Measurements from ENCODE around the gene CHRM2. TPM values are rescaled to one million over a fixed set of nuclear protein-coding genes. Genes with fewer than 3 reads are reported as not detected.
A peak's percentile ranks its signal among the peaks of the same experiment; 100 is the strongest.

Gene CHRM2
- total RNA-seq, 6 experiments from 2014 or later = 1.1 to 4.5 (median 3.9) TPM

DNA sequence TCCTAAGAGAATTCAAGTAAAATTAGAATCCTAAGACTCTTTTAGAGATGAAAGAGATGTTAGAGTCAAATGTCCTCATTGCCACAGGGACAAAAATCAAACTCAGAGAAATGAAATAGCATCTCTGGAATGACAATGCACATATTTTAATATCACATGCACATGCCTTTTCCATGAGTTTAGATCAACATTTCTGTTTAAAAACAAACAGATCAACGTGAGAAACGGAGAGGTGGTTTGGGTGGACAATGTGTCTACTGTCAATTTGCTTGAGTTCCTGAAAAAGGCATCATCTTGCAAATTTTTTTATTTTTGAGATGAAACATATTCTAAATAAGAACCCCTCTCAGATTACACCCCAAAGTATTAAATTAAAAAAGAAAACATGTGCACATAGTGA lies 130.0 kb downstream of the CHRM2 start:
- Mint-ChIP-seq H3K4me1 (ENCODE audit: low read depth) (peaks cover 63% of the 10 kb centered on the region), H3K36me3 (ENCODE audit: low read depth) (no peaks in the 10 kb centered on the region), H3K27ac (peak overlapping the region; percentile 68), H3K4me3 (no peak overlapping the region), H3K9me3 (no peaks in the 10 kb centered on the region), H3K27me3 (ENCODE audit: insufficient read depth) (no peaks in the 10 kb centered on the region)
- TF ChIP-seq, protein P1, sequence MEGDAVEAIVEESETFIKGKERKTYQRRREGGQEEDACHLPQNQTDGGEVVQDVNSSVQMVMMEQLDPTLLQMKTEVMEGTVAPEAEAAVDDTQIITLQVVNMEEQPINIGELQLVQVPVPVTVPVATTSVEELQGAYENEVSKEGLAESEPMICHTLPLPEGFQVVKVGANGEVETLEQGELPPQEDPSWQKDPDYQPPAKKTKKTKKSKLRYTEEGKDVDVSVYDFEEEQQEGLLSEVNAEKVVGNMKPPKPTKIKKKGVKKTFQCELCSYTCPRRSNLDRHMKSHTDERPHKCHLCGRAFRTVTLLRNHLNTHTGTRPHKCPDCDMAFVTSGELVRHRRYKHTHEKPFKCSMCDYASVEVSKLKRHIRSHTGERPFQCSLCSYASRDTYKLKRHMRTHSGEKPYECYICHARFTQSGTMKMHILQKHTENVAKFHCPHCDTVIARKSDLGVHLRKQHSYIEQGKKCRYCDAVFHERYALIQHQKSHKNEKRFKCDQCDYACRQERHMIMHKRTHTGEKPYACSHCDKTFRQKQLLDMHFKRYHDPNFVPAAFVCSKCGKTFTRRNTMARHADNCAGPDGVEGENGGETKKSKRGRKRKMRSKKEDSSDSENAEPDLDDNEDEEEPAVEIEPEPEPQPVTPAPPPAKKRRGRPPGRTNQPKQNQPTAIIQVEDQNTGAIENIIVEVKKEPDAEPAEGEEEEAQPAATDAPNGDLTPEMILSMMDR (IDR thresholded peaks at IDR 0.05) = no peak
- peak; percentile 37 for DNase-seq

DNA sequence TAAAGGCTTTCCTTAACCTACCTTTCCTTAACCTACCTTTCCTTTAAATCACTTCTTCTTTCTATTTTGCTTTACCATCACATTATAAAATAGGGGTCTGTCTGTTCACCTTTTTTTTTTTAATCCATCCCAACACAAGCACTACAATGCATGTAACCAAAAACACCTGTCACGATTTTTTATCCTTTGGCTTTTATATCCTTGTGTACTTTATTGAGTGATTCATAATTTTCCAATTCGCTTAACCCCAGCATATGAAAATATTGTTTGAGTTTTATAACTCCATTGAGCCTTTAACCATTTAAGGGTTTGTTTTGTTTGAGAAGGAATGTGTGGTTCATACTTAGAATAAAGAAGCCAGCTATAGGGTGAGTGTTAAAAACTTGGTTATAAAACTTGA lies 132.2 kb downstream of the CHRM2 start:
- peaks cover 1% of the 10 kb centered on the region; the same call in 1 of the 2 replicates for H3K27me3 Mint-ChIP-seq (ENCODE audit: insufficient read depth)
- H3K27ac Mint-ChIP-seq = peak overlapping the region; percentile 67
- H3K4me3 Mint-ChIP-seq = no peak overlapping the region
- no peak for DNase-seq
- H3K4me1 Mint-ChIP-seq (ENCODE audit: low read depth) = peaks cover 84% of the 10 kb centered on the region
- no peaks in the 10 kb centered on the region for H3K9me3 Mint-ChIP-seq
- H3K36me3 Mint-ChIP-seq (ENCODE audit: low read depth) = no peaks in the 10 kb centered on the region
- TF ChIP-seq, protein P1 (IDR thresholded peaks at IDR 0.05) = no peak

DNA sequence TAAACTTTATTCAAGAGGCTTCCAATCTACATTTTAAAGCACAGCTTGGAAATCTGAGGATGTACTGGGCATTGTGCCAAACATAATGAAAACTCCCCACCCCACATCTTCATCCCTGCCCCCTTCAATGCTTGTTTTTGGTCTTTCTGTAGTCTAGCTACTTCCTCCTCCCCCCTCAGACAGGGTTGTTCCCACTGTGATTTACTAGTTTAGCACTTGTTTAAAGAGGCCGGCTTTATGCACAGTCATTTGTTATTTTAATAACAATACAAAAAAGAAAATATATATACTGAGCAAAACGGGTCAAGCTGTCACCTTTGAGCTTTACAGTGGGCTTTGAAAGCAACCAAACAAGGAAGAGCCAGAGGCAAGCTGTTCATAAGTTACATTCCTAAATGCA lies 132.6 kb downstream of the CHRM2 start:
- H3K9me3 Mint-ChIP-seq = no peaks in the 10 kb centered on the region
- H3K27me3 Mint-ChIP-seq (ENCODE audit: insufficient read depth) = peaks cover 1% of the 10 kb centered on the region; the same call in 1 of the 2 replicates
- peak overlapping the region; percentile 67 for H3K27ac Mint-ChIP-seq
- no peaks in the 10 kb centered on the region for H3K36me3 Mint-ChIP-seq (ENCODE audit: low read depth)
- peaks cover 88% of the 10 kb centered on the region for H3K4me1 Mint-ChIP-seq (ENCODE audit: low read depth)
- TF ChIP-seq, protein P1 (IDR thresholded peaks at IDR 0.05) = no peak
- H3K4me3 Mint-ChIP-seq = no peak overlapping the region
- DNase-seq = no peak

DNA sequence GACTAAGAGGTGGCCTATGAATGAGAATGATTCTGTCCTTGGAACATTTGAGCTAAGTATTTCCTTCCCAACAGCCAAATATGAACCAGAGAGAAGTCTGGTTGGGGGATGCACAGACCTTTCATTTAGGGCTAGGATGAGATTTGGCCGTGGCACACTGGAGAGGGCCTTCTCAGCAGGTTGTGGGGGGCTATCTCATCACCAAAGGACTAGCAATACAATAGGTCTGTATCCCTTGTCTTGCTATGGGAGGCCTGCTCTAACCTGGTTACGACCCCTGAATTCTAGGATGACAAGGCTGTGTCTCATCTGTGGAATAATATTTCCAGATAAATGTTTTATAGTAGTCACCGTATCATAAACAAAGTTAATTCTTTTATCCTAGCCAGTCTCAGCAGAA lies 133.0 kb downstream of the CHRM2 start:
- Mint-ChIP-seq H3K4me1 (ENCODE audit: low read depth) (peaks cover 93% of the 10 kb centered on the region), H3K9me3 (no peaks in the 10 kb centered on the region), H3K27me3 (ENCODE audit: insufficient read depth) (peaks cover 1% of the 10 kb centered on the region; the same call in 1 of the 2 replicates), H3K36me3 (ENCODE audit: low read depth) (no peaks in the 10 kb centered on the region), H3K27ac (peak overlapping the region; percentile 67), H3K4me3 (0 out of 2 replicates have a peak overlapping the region, but pooled peaks have one; percentile 11)
- TF ChIP-seq, protein P1 (IDR thresholded peaks at IDR 0.05) = no peak
- DNase-seq = no peak

DNA sequence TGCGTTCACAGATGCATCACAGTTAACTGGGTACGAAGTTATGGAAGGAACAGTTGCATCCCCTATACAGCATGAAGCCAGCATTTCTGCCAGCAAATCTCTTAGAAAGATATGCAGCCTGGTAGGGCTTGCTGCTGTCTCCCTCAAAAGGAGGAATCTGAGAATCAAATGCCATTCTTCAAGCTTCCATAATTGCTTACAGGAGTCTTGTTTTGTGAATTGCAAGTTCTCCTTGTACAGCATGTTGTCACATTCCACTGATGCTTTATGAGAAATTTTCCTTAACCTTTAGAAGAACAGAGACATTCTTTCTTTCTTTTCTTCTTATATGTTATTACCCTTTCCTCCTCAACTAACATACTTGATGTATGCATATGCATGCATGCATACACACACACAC lies 134.6 kb downstream of the CHRM2 start:
- Mint-ChIP-seq H3K27me3 (ENCODE audit: insufficient read depth) (peaks cover 1% of the 10 kb centered on the region; the same call in 1 of the 2 replicates), H3K4me3 (no peak overlapping the region), H3K36me3 (ENCODE audit: low read depth) (no peaks in the 10 kb centered on the region), H3K9me3 (no peaks in the 10 kb centered on the region), H3K4me1 (ENCODE audit: low read depth) (peaks cover 94% of the 10 kb centered on the region), H3K27ac (peak overlapping the region; percentile 39; the same call in 1 of the 2 replicates)
- TF ChIP-seq, protein P1 (IDR thresholded peaks at IDR 0.05) = no peak
- peak; percentile 44 for DNase-seq

DNA sequence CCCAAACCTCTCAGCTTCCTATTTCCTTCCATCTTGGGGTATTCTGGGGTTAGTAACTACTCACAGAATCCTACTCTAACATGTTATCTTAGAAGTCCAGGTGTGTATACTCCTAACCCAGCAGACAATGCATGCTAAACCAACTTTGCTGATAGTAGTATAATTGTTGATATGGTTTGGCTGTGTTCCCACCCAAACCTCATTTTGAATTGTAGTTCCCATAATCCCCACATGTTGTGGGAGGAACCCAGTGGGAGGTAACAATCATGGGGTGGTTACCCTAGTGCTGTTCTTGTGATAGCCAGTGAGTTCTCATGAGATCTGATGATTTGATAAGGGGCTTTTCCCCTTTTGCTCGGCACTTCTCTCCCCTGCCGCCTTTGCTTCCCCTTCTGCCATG lies 135.1 kb downstream of the CHRM2 start:
- Mint-ChIP-seq H3K27ac (peak overlapping the region; percentile 39), H3K4me3 (no peak overlapping the region), H3K36me3 (ENCODE audit: low read depth) (no peaks in the 10 kb centered on the region), H3K9me3 (no peaks in the 10 kb centered on the region), H3K27me3 (ENCODE audit: insufficient read depth) (peaks cover 1% of the 10 kb centered on the region; the same call in 1 of the 2 replicates), H3K4me1 (ENCODE audit: low read depth) (peaks cover 89% of the 10 kb centered on the region)
- TF ChIP-seq, protein P1 (IDR thresholded peaks at IDR 0.05) = no peak
- DNase-seq = no peak

Measured in HFFc6 (cell line).